Stimulated activated CD8-positive, alpha-beta memory T cell treated with anti-CD3 and anti-CD28 coated beads, Interleukin-4, amount 100 ng/mL, for 1 hour (primary cell): ENCODE results near the gene MOB4.
"Not testable (repeated sequence)": the region's sequence is repeated elsewhere in the genome, so short reads cannot be mapped to it uniquely, and the experiment has no call there.

ENCODE experiments used
- DNase-seq, 2 donors: peaks; one replicate each; pipeline ENCODE4 v3.0.0-alpha.2; 2020; ENCODE audit warnings: low read depth in 2 of 2, low spot score in 1 of 2

Gene MOB4

GRCh38 chr2:197513915-197514314 is 2.0 kb upstream of the MOB4 start:
- no peak for DNase-seq

GRCh38 chr2:197514754-197515153 is 1.1 kb upstream of the MOB4 start:
- no peak for DNase-seq

GRCh38 chr2:197515315-197515738 is 539 bp upstream of the MOB4 start:
- DNase-seq, result no peak

GRCh38 chr2:197516393-197516761 is 511 bp downstream of the MOB4 start:
- peak in 1 of 2 donors; percentile 2 for DNase-seq

GRCh38 chr2:197517150-197517549 is 1.3 kb downstream of the MOB4 start:
- no peak for DNase-seq

GRCh38 chr2:197538412-197538811 is 22.5 kb downstream of the MOB4 start:
- no peak for DNase-seq

GRCh38 chr2:197539734-197540133 is 23.9 kb downstream of the MOB4 start:
- no peak for DNase-seq

GRCh38 chr2:197543206-197543605 is 27.3 kb downstream of the MOB4 start:
- DNase-seq, result no peak

- DNase-seq, result no peak
Observed at GRCh38 chr2:197547163-197547900, 31.5 kb downstream of the MOB4 start.

- DNase-seq, result no peak
Observed at GRCh38 chr2:197548582-197548981, 32.7 kb downstream of the MOB4 start.

GRCh38 chr2:197551260-197551659 is 35.4 kb downstream of the MOB4 start:
- DNase-seq, result not testable (repeated sequence)

- no peak for DNase-seq
Observed at GRCh38 chr2:197555467-197555866, 39.6 kb downstream of the MOB4 start.

- no peak for DNase-seq
Observed at GRCh38 chr2:197556456-197556855, 40.6 kb downstream of the MOB4 start.

- no peak for DNase-seq
Observed at GRCh38 chr2:197558393-197558792, 42.5 kb downstream of the MOB4 start.

- DNase-seq, result no peak
Observed at GRCh38 chr2:197559681-197560080, 43.8 kb downstream of the MOB4 start.

- DNase-seq, result no peak
Observed at GRCh38 chr2:197560146-197560665, 44.3 kb downstream of the MOB4 start.

- DNase-seq, result no peak
Observed at GRCh38 chr2:197571627-197572271, 55.9 kb downstream of the MOB4 start.

GRCh38 chr2:197573608-197574007 is 57.7 kb downstream of the MOB4 start:
- DNase-seq, result no peak

GRCh38 chr2:197575987-197576386 is 60.1 kb downstream of the MOB4 start:
- no peak for DNase-seq

- no peak for DNase-seq
Observed at GRCh38 chr2:197576631-197577030, 60.8 kb downstream of the MOB4 start.

GRCh38 chr2:197577446-197577845 is 61.6 kb downstream of the MOB4 start:
- DNase-seq, result no peak

GRCh38 chr2:197578294-197578693 is 62.4 kb downstream of the MOB4 start:
- not testable (repeated sequence) for DNase-seq

- not testable (repeated sequence) for DNase-seq
Observed at GRCh38 chr2:197580166-197580565, 64.3 kb downstream of the MOB4 start.
